HG02678 (cell line): Measurements from ENCODE around the gene TBC1D2.

Experiments used
- ATAC-seq: cut with Tn5 transposase; IDR thresholded peaks from one replicate; pipeline ENCODE4 v1.9.1; 2021; ENCODE audit warnings: mild to moderate bottlenecking, moderate library complexity; ENCODE audit not compliant: unreplicated experiment

The TBC1D2 gene

GRCh38 chr9:98219364-98219716 is 36.1 kb downstream of the TBC1D2 start:
- ATAC-seq = no peak

DNA sequence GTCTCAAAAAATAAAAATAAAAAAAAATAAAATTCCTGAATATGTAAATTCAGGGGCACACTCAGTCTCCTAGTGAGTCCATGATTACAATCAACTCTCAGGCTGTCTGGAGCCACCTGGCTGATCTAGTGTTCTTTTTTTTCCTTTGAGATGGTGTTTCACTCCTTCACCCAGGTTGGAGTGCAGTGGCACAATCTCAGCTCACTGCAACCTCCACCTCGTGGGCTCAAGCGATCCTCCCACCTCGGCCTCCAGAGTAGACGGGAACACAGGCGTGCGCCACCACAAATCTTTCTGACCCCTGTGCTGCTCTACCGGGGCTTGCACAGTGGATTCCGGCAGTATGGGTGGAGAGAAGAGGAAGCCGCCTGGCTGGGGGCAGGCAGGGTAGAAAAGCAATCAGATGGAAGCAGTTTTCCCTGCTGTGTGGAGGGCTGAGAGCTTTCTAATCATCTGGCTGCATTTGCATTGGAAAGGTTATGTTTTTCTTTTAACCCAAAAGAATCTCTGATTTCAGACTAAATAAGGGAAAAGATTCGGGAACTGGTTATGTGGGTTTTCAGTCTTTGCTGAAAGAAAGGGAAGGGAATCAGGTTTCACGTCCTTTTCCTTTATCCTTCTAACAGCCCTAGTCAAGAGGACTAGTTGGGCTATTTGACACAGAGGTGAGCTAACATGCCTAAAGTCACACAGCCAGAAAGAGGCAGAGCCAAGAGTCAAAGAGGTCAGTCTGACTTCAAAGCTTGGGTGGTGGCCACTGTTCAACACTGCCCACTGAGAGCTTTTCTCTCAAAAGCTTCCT is 36.7 kb downstream of the TBC1D2 start:
- no peak for ATAC-seq

DNA sequence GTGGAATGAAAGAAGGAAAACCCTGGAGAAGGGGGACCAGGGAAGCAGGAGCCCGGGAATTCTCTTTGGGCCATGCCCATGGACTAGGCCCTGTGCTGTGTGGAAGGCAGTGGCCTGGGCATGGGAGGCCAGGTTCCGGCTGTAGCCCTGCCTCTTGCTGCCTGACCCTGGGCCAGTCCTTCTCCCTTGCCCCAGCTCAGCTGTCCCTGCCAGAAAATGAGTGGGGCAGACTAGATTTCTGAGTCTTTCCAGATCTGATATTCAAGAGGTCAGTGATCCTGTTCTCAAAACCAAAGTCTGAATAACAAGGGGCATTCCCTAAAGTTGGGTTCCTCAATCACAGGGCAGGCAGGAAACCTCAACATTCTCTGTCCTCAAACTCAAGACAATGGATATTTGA is 38.2 kb downstream of the TBC1D2 start:
- ATAC-seq = no peak

DNA sequence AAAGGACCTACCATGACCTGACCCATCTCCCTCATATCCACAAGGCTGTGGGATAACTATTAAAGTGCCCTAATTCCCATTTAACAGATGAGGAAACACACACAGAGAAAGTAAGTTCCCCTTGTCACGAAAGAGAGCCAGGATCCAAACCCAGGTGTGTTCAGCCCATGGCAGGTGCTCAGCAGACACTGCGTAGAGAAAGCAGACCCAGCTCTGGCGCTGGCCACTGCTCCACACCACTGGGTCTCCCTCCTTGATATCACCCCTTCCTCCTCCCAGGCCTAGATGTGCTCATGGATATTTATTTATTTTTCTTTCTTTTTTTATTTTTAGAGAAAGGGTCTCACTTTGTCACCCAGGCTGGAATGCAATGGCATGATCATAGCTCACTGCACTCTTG is 39.1 kb downstream of the TBC1D2 start:
- no peak for ATAC-seq

DNA sequence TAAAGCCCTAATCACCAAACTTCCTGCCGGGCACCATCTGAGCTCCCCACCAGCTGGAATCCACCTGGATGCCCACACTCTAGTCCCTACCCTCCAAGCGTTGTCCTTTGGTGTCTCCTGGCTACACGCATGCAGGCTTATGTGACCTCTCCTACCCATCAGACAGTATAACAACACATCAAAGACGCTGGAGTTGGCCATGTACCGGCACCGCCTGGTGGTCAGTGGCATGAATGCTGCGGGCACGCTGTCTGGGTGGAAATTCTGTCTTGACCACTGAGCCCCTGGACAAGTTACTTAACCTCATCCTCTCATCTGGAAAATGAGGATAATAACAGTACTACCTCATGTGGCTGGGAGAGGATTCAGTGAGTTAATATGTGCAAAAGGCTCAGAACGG is 39.6 kb downstream of the TBC1D2 start:
- ATAC-seq = no peak

DNA sequence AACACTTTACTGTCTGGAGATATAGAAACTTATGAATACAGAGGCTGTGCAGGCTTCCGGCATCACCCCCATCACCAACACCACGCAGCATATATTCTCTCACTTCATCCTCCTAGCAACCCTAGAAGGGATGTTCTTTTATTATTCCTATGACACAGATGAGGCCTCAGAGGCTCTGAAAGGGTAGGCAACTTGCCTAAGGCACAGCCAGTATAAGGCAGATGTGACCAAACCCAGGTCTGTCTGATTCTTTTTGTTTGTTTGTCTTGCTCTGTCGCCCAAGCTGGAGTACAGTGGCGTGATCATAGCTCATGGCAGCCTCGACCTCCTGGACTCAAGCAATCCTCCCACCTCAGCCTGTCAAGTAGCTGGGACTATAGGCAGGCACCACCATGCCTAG is 40.2 kb downstream of the TBC1D2 start:
- no peak for ATAC-seq

- no peak for ATAC-seq
These were observed 40.6 kb downstream of the TBC1D2 start for GRCh38 chr9:98214811-98215210.

GRCh38 chr9:98211260-98211659 is 44.2 kb downstream of the TBC1D2 start:
- ATAC-seq = no peak

DNA sequence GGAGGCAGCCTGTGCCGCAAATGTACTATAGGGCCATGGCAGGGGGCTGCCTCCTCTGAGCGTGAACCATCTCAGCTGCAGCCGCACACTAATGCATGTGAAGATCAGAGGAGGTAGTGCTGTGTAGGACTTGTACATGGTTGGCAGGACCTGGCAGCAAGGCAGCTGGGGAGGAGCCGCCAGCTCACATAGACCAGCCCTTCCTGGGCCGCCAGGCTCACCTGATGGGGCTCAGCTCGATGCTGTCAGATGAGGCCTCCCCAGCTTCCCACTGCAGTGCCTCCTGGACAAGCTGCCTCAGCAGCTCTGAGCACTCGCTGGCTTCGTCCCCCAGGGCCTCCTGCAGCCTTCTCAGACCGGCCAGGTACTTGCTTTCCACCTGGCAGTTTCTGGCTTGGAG is 45.0 kb downstream of the TBC1D2 start:
- ATAC-seq = no peak

GRCh38 chr9:98209530-98209929 is 45.9 kb downstream of the TBC1D2 start:
- no peak for ATAC-seq

- no peak for ATAC-seq
These were observed 46.8 kb downstream of the TBC1D2 start for GRCh38 chr9:98208635-98209034.

DNA sequence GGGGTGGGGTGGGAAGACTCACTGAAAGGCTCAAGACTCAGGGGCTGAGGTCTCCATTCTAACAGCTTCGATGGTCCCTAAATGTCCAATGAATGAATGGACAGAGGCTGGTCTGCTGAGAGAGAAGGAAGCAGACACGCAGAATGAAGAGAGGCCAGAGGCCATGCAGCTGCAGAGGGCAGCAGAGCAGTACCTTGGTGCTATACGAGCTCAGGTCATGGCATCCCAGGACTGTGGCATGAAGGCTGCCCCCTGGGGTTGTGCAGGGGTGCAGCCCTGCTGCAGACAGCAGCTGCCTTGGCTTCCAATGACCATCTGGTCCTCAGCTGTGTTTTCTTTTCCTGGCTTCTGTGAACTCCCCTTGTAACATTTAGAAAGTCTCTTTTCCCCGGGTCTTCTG is 47.8 kb downstream of the TBC1D2 start:
- no peak for ATAC-seq

GRCh38 chr9:98206754-98207153 is 48.7 kb downstream of the TBC1D2 start:
- ATAC-seq = no peak

- no peak for ATAC-seq
These were observed 50.8 kb downstream of the TBC1D2 start for GRCh38 chr9:98204692-98205091.

- ATAC-seq = no peak
These were observed 52.3 kb downstream of the TBC1D2 start for GRCh38 chr9:98203153-98203552.

DNA sequence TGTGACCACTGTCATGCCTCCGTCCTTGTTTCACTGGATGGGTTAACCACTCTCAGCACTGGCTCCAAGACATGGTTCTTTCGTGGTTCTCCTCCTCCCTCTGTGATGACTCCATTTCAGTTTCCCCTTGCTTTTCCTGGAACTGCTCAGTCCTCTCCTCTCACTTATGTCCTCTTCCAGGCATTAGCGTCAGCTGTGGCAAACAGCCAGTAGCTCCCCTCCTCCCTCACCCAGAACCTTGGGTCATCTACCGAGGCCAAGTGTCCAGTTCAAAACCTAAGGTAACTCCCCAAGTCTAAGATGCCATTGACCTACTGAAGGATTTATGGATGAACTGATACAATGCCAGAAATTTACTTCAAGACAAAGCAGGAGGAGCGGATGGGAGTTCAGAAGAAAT is 53.2 kb downstream of the TBC1D2 start:
- no peak for ATAC-seq

- no peak for ATAC-seq
These were observed 53.7 kb downstream of the TBC1D2 start for GRCh38 chr9:98201749-98202148.

DNA sequence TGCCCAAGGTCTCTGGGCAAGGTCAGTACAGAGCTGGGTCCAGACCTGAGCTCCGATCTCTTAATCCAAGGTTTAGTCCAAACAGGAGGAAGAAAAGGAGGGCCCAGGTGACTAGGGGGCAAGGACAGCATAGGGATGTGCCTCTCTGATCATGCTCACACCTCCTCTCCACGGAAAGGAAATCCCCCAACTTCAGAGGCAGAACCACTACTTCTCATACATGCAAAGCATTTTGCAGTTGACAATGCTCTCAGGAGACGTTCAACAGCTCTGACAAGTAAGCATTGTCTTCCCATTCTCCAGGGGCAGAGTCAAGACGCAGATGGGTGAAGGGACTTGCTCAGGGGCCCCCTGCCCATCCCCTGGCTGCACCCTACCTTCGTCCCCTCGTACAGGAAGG is 54.3 kb downstream of the TBC1D2 start:
- no peak for ATAC-seq

- no peak for ATAC-seq
These were observed 55.9 kb downstream of the TBC1D2 start for GRCh38 chr9:98199388-98200033.

GRCh38 chr9:98195671-98196070 is 59.8 kb downstream of the TBC1D2 start:
- no peak for ATAC-seq

DNA sequence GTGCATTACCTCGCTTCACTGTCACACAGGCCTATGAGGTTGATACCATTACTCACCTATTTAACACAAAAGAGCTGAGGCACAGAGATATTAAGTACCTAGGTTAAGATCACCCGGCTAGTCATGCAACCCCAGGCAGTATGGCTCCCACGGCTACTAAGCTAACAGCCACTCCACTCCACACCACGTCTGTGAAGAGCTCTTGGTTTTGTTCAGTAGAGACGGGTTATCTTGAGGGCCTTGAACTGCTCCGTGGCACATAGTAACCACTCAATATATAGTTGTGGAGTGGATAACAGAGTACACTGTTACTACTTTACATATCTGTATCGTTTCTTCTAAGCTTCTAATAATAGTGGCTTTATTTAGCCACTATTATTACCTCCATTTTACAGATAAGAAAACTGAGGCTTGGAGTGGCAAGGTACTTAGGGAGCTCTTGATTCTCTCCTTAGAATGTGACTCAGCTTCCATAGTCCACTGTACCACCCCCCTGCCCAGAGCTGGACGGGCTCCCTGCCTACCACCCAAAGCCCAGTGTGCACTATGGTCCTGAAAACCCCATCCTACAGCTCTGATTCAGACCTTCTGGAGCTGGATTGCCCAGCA is 62.0 kb downstream of the TBC1D2 start:
- ATAC-seq = no peak
